ENCODE data around the gene SMG1. TPM values are rescaled to one million over a fixed set of nuclear protein-coding genes. Genes with fewer than 3 reads are reported as not detected.

Gene SMG1
- total RNA-seq, 1 experiment from 2014 or later, result 96.4 TPM

GRCh38 chr16:18816286-18816685, 109.9 kb downstream of the SMG1 start:
- no peak overlapping the region for H2BK5ac ChIP-seq (ENCODE audit: insufficient read length, low read length)
- no peak overlapping the region for H4K8ac ChIP-seq (replicated peaks; ENCODE audit: insufficient read length, low read depth, low read length)
- Mint-ChIP-seq H3K4me1 (no peaks in the 10 kb centered on the region), H3K9me3 (no peaks in the 10 kb centered on the region), H3K27ac (no peak overlapping the region), H3K4me3 (no peak overlapping the region), H3K36me3 (ENCODE audit: insufficient read depth in 1 of 3, low read depth in 3 of 3) (peaks cover 38 to 73% (median 64%) of the 10 kb centered on the region in 3 experiments), H3K27me3 (ENCODE audit: low read depth) (no peaks in the 10 kb centered on the region)
- H3K14ac ChIP-seq (ENCODE audit: insufficient read depth, low read length), result no peak overlapping the region
- no peak overlapping the region for H3K27ac ChIP-seq (ENCODE audit: insufficient read length, low read depth, low read length)
- no peaks in the 10 kb centered on the region for H3K23me2 ChIP-seq (ENCODE audit: insufficient read length, low read depth, low read length, poor library complexity, severe bottlenecking)
- H2AFZ ChIP-seq (ENCODE audit: low read length), result no peak overlapping the region
- no peak overlapping the region for H2BK20ac ChIP-seq (ENCODE audit: low read depth, low read length, poor library complexity, severe bottlenecking)
- no peak for DNase-seq
- no peak overlapping the region for H3K4me2 ChIP-seq (ENCODE audit: insufficient read depth, insufficient read length, low read length)
- no peak overlapping the region for H3T11ph ChIP-seq (ENCODE audit: low read length)
- H3K18ac ChIP-seq (ENCODE audit: insufficient read length, low read depth, low read length), result no peak overlapping the region
- no peak overlapping the region for H2BK15ac ChIP-seq (ENCODE audit: low read depth, low read length)
- H3K23ac ChIP-seq (ENCODE audit: insufficient read length, low read depth, low read length), result no peak overlapping the region
- H2AK5ac ChIP-seq (ENCODE audit: insufficient read length, low read length), result no peak overlapping the region
- no peak overlapping the region for H4K91ac ChIP-seq (ENCODE audit: insufficient read length, low read depth, low read length)
- no peaks in the 10 kb centered on the region for H3K4me1 ChIP-seq (ENCODE audit: insufficient read depth, low read length)
- no peak overlapping the region for H2BK120ac ChIP-seq (ENCODE audit: low read depth, low read length, poor library complexity, severe bottlenecking)
- no peaks in the 10 kb centered on the region for H3K79me2 ChIP-seq (ENCODE audit: insufficient read depth, low read length)
- H3K9ac ChIP-seq (ENCODE audit: extremely low read depth, insufficient read length, low read length), result no peak overlapping the region
- no peak overlapping the region for H3K4ac ChIP-seq (ENCODE audit: low read depth, low read length)
- H3K79me1 ChIP-seq (ENCODE audit: insufficient read depth, low read depth, low read length, poor library complexity, severe bottlenecking), result no peaks in the 10 kb centered on the region
- TF ChIP-seq CTCF (conservative IDR thresholded peaks at IDR 0.05), result no peak
- H2BK12ac ChIP-seq (ENCODE audit: insufficient read length, low read depth, low read length), result no peak overlapping the region
- no peak overlapping the region for H4K5ac ChIP-seq (ENCODE audit: insufficient read length, low read depth, low read length)
- WGBS (ENCODE audit: extremely low coverage, insufficient read length, low lambda C conversion rate), result no CpG with 5 or more reads among the region's 3 CpGs
- no peaks in the 10 kb centered on the region for H4K20me1 ChIP-seq (ENCODE audit: control insufficient read depth, insufficient read depth, insufficient read length)
- H3K56ac ChIP-seq (ENCODE audit: insufficient read length, low read depth, low read length), result no peak overlapping the region
- H3K27me3 ChIP-seq (ENCODE audit: insufficient read depth, low read length), result no peaks in the 10 kb centered on the region
- no peaks in the 10 kb centered on the region for H3K9me3 ChIP-seq (ENCODE audit: control insufficient read depth, low read depth, low read length)
